ENCODE measurements around the gene TPRN.

TPRN gene

GRCh38 chr9:137150617-137151457 lies 49.7 kb downstream of the TPRN start:
- Histone ChIP-seq H3K27me3 (ENCODE audit: control insufficient read depth, insufficient read depth, low read length) (no peaks in the 10 kb centered on the region), H3K27ac (no peak overlapping the region)
- no peak for TF ChIP-seq CTCF (IDR thresholded peaks at IDR 0.05)

GRCh38 chr9:137149942-137150616 lies 50.5 kb downstream of the TPRN start:
- Histone ChIP-seq H3K27me3 (ENCODE audit: control insufficient read depth, insufficient read depth, low read length) (no peaks in the 10 kb centered on the region), H3K4me1 (no peaks in the 10 kb centered on the region)
- TF ChIP-seq CTCF (IDR thresholded peaks at IDR 0.05) = no peak

More at GRCh38 chr9:137150617-137151457, 49.7 kb downstream of the TPRN start:
- Histone ChIP-seq H3K9me3 (ENCODE audit: control insufficient read depth, low read length) (no peaks in the 10 kb centered on the region), H2AFZ (no peak overlapping the region), H3K79me2 (no peaks in the 10 kb centered on the region), H3K36me3 (ENCODE audit: control insufficient read depth, insufficient read depth, low read length) (no peaks in the 10 kb centered on the region), H3K4me1 (no peaks in the 10 kb centered on the region), H3K4me3 (ENCODE audit: low read depth, low read length) (no peak overlapping the region), H3K4me2 (ENCODE audit: low read length) (no peak overlapping the region), H3K9ac (no peak overlapping the region)

DNA sequence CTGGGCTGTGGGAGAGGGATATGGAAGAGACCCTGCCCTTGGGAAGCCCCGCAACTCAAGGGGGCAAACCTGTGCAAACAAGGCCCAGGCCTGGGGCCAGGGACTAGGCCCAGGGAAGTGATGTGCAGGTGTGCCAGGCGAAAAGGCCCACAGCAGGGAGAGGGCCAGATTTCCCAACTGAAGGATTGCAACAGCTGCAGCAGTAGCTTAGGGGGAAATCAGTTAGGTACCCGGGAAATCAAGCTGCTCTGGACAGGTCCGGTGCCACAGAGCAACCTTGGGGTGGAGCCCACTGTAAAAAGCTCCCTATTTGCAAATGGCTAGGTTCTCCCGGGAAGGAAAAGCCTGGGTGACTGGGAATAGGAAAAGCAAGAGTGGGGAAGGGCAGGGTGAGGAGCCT lies 51.2 kb downstream of the TPRN start:
- no peaks in the 10 kb centered on the region for H3K27me3 ChIP-seq (ENCODE audit: control insufficient read depth, insufficient read depth, low read length)
- no peak overlapping the region for H3K4me3 ChIP-seq (ENCODE audit: low read depth, low read length)
- no peaks in the 10 kb centered on the region for H3K9me3 ChIP-seq (ENCODE audit: control insufficient read depth, low read length)
- H3K9ac ChIP-seq = no peak overlapping the region
- H3K79me2 ChIP-seq = no peaks in the 10 kb centered on the region
- H2AFZ ChIP-seq = no peak overlapping the region
- no peak overlapping the region for H3K27ac ChIP-seq
- no peak overlapping the region for H3K4me2 ChIP-seq (ENCODE audit: low read length)
- no peaks in the 10 kb centered on the region for H3K4me1 ChIP-seq
- no peaks in the 10 kb centered on the region for H3K36me3 ChIP-seq (ENCODE audit: control insufficient read depth, insufficient read depth, low read length)
- no peak for TF ChIP-seq CTCF (IDR thresholded peaks at IDR 0.05)

More at GRCh38 chr9:137149942-137150616, 50.5 kb downstream of the TPRN start:
- no peaks in the 10 kb centered on the region for H3K9me3 ChIP-seq (ENCODE audit: control insufficient read depth, low read length)
- no peak overlapping the region for H2AFZ ChIP-seq
- H3K9ac ChIP-seq = no peak overlapping the region
- H3K27ac ChIP-seq = no peak overlapping the region
- H3K4me2 ChIP-seq (ENCODE audit: low read length) = no peak overlapping the region
- no peaks in the 10 kb centered on the region for H3K79me2 ChIP-seq
- H3K4me3 ChIP-seq (ENCODE audit: low read depth, low read length) = no peak overlapping the region
- H3K36me3 ChIP-seq (ENCODE audit: control insufficient read depth, insufficient read depth, low read length) = no peaks in the 10 kb centered on the region

DNA sequence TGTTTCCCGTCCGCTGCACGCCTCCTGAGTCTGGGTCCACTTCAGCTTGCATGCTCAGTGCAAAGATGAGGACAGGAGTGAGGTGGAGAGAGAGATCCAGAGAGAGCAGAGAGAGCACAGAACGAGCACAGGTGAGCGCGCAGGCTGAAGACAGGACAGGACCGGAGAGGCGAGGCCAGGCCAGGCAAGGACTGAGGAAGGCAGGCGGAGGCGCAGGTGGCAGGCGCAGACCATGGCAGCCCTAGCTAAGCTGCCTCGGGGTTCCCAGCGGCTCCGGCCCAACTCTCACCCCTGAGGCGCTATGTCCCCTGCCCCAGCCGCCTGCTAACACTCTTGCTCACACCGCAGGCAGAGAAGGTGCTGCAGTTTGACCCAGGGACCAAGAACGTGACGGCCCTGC lies 51.9 kb downstream of the TPRN start:
- Histone ChIP-seq H3K79me2 (no peaks in the 10 kb centered on the region), H3K4me1 (no peaks in the 10 kb centered on the region), H3K4me3 (ENCODE audit: low read depth, low read length) (no peak overlapping the region), H3K27me3 (ENCODE audit: control insufficient read depth, insufficient read depth, low read length) (no peaks in the 10 kb centered on the region), H3K27ac (no peak overlapping the region), H3K9ac (no peak overlapping the region), H3K36me3 (ENCODE audit: control insufficient read depth, insufficient read depth, low read length) (no peaks in the 10 kb centered on the region), H2AFZ (no peak overlapping the region), H3K4me2 (ENCODE audit: low read length) (no peak overlapping the region), H3K9me3 (ENCODE audit: control insufficient read depth, low read length) (no peaks in the 10 kb centered on the region)
- TF ChIP-seq CTCF (IDR thresholded peaks at IDR 0.05) = no peak
